ENCODE measurements around the gene FGR.
"Not testable (repeated sequence)": the region's sequence is repeated elsewhere in the genome, so short reads cannot be mapped to it uniquely, and the experiment has no call there.

FGR gene

GRCh38 chr1:27634985-27635367 lies at the start of gene FGR:
Gene FGR (minus strand): TSS chr1:27635185. CDS start chr1:27623916, 11,269 bp downstream.
- no peak for DNase-seq

GRCh38 chr1:27684176-27684575 lies 49.2 kb upstream of the FGR start:
- no peak for DNase-seq

GRCh38 chr1:27682351-27682944 lies 47.5 kb upstream of the FGR start:
- DNase-seq, result no peak

GRCh38 chr1:27681580-27681979 lies 46.6 kb upstream of the FGR start:
- DNase-seq, result not testable (repeated sequence)

- not testable (repeated sequence) for DNase-seq
Observed at GRCh38 chr1:27680225-27680791, 45.3 kb upstream of the FGR start.

GRCh38 chr1:27678747-27679146 lies 43.8 kb upstream of the FGR start:
- DNase-seq, result no peak

GRCh38 chr1:27676410-27676809 lies 41.4 kb upstream of the FGR start:
- DNase-seq, result no peak

- no peak for DNase-seq
Observed at GRCh38 chr1:27672750-27673112, 37.7 kb upstream of the FGR start.

GRCh38 chr1:27671964-27672749 lies 37.2 kb upstream of the FGR start, which contains the start of gene IFI6:
Gene IFI6 (minus strand): TSS chr1:27672192. CDS start chr1:27669314, 2,878 bp downstream.
- DNase-seq, result peak; percentile 83

- no peak for DNase-seq
Observed at GRCh38 chr1:27669876-27670275, 34.9 kb upstream of the FGR start.

GRCh38 chr1:27668808-27669723 lies 34.1 kb upstream of the FGR start:
- peak; percentile 38 for DNase-seq

GRCh38 chr1:27668121-27668807 lies 33.3 kb upstream of the FGR start:
- DNase-seq, result no peak

- no peak for DNase-seq
Observed at GRCh38 chr1:27666791-27667254, 31.8 kb upstream of the FGR start.

- DNase-seq, result no peak
Observed at GRCh38 chr1:27666294-27666693, 31.3 kb upstream of the FGR start.

- DNase-seq, result no peak
Observed at GRCh38 chr1:27665016-27665651, 30.1 kb upstream of the FGR start.

GRCh38 chr1:27664291-27664690 lies 29.3 kb upstream of the FGR start:
- DNase-seq, result peak; percentile 24

GRCh38 chr1:27662707-27663393 lies 27.9 kb upstream of the FGR start:
- DNase-seq, result peak; percentile 79

GRCh38 chr1:27662261-27662660 lies 27.3 kb upstream of the FGR start:
- DNase-seq, result no peak

- no peak for DNase-seq
Observed at GRCh38 chr1:27661412-27662075, 26.6 kb upstream of the FGR start.

GRCh38 chr1:27660300-27660835 lies 25.4 kb upstream of the FGR start:
- no peak for DNase-seq
